HUDEP-2 (cell line): ENCODE results near the gene SFTA2.

ENCODE experiments used
- DNase-seq, 76 experiments: peaks; one replicate each; lab custom pipeline; 2025; ENCODE audit not compliant: unreplicated experiment in 76 of 76; lab: John Stamatoyannopoulos, UW

The SFTA2 gene

GRCh38 chr6:30891816-30892538 lies 40.0 kb downstream of the SFTA2 start:
- DNase-seq: no peak

GRCh38 chr6:30891450-30891723 lies 40.6 kb downstream of the SFTA2 start:
- DNase-seq: no peak

- DNase-seq: no peak
Observed at GRCh38 chr6:30890646-30891449, 41.1 kb downstream of the SFTA2 start.

GRCh38 chr6:30889921-30890645 lies 41.9 kb downstream of the SFTA2 start:
- no peak for DNase-seq

- no peak for DNase-seq
Observed at GRCh38 chr6:30889496-30889885, 42.5 kb downstream of the SFTA2 start.

GRCh38 chr6:30888816-30889495 lies 43.0 kb downstream of the SFTA2 start:
- no peak for DNase-seq

- no peak for DNase-seq
Observed at GRCh38 chr6:30887901-30888815, 43.8 kb downstream of the SFTA2 start.

- no peak for DNase-seq
Observed at GRCh38 chr6:30886897-30887255, 45.1 kb downstream of the SFTA2 start.

GRCh38 chr6:30885999-30886896 lies 45.7 kb downstream of the SFTA2 start:
- DNase-seq: peak in 42 of 76 experiments; percentile 8 to 68 (median 35)

GRCh38 chr6:30885481-30885998 lies 46.4 kb downstream of the SFTA2 start:
- DNase-seq: no peak

- peak in 31 of 76 experiments; percentile 6 to 46 (median 27) for DNase-seq
Observed at GRCh38 chr6:30884521-30885480, 47.2 kb downstream of the SFTA2 start.

GRCh38 chr6:30883685-30884520 lies 48.1 kb downstream of the SFTA2 start, which contains the start of gene DDR1:
TSS of gene DDR1 (plus strand) at chr6:30884519. CDS start at chr6:30888730, 4,211 bp downstream.
- DNase-seq: peak in 22 of 76 experiments; percentile 13 to 53 (median 25)

GRCh38 chr6:30882759-30883684 lies 48.9 kb downstream of the SFTA2 start:
- no peak for DNase-seq

- DNase-seq: no peak
Observed at GRCh38 chr6:30882204-30882758, 49.7 kb downstream of the SFTA2 start.
